Activated CD4-positive, alpha-beta T cell treated with anti-CD3 and anti-CD28 coated beads, Interleukin-2, amount 10 ng/mL, durations not matched to agents 7 days and 5 days (primary cell): ENCODE results near the gene UBE2S. TPM values are rescaled to one million over a fixed set of nuclear protein-coding genes. Genes with fewer than 3 reads are reported as not detected.
A peak's percentile ranks its signal among the peaks of the same experiment; 100 is the strongest.
"Not testable (repeated sequence)": the region's sequence is repeated elsewhere in the genome, so short reads cannot be mapped to it uniquely, and the experiment has no call there.

ENCODE experiments used
- CTCF ChIA-PET: fragments of 350-600 bp; sonication (Branson Sonifier 250); formaldehyde crosslinking; loops from one replicate; lab custom pipeline; 2021; ENCODE audit warnings: antibody characterized with exemption; lab: Charles Lee
- POLR2A ChIA-PET: fragments of 350-600 bp; sonication (Branson Sonifier 250); formaldehyde crosslinking; loops from one replicate; lab custom pipeline; 2021; ENCODE audit warnings: antibody characterized with exemption; lab: Charles Lee
- DNase-seq: peaks from one replicate; pipeline ENCODE4 v3.0.0-alpha.2; 2020
- H3K27ac Mint-ChIP-seq: one replicate; pipeline ENCODE4 v1.8.0; 2021; ENCODE audit warnings: mild to moderate bottlenecking, moderate library complexity, mixed read lengths
- H3K27me3 Mint-ChIP-seq: one replicate; pipeline ENCODE4 v1.8.0; 2021; ENCODE audit warnings: mixed read lengths
- H3K36me3 Mint-ChIP-seq: one replicate; pipeline ENCODE4 v1.8.0; 2021; ENCODE audit warnings: low read depth, mixed read lengths
- H3K4me1 Mint-ChIP-seq: one replicate; pipeline ENCODE4 v1.8.0; 2021; ENCODE audit warnings: mixed read lengths
- H3K4me3 Mint-ChIP-seq: one replicate; pipeline ENCODE4 v1.8.0; 2021; ENCODE audit warnings: mild to moderate bottlenecking, moderate library complexity, mixed read lengths
- H3K9me3 Mint-ChIP-seq: one replicate; pipeline ENCODE4 v1.8.0; 2021; ENCODE audit warnings: mixed read lengths
- total RNA-seq, 2 experiments: library from RNA; stranded (reverse); gene quantifications; one replicate each; pipeline ENCODE4 v1.2.3, GENCODE V29; 2021

UBE2S gene
- total RNA-seq, 2 experiments from 2014 or later = 238 to 255 TPM

- DNase-seq = no peak
- ChIA-PET CTCF (no interaction called here), POLR2A (no interaction called here)
- Mint-ChIP-seq H3K4me1 (no peaks in the 10 kb centered on the region), H3K9me3 (no peaks in the 10 kb centered on the region), H3K27ac (no peak overlapping the region), H3K27me3 (peaks cover 31% of the 10 kb centered on the region), H3K36me3 (no peaks in the 10 kb centered on the region), H3K4me3 (no peak overlapping the region)
These were observed 26.9 kb upstream of the UBE2S start for GRCh38 chr19:55434356-55434919.

DNA sequence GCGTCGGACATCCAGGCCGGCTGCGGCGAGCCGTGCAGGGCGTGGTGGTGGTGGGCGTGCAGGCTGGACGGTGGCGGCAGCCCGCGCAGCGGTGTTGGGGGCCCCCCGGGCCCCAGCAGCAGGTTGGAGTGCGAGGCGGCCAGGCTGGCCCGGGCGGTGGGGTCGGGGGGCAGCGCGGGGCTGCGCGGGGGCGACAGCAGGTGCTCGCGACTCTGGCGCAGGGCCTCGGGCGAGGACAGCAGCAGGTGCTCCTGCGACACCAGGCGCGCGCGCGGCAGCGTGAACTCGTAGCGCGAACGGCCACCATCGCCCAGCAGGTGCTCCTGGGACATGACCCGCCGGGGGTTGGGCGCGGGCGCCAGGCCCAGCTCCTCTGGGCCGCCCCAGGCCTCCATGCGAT, 25.7 kb upstream of the UBE2S start:
- peaks cover 22% of the 10 kb centered on the region for H3K27me3 Mint-ChIP-seq
- ChIA-PET POLR2A (no interaction called here), CTCF (no interaction called here)
- H3K4me3 Mint-ChIP-seq = no peak overlapping the region
- no peaks in the 10 kb centered on the region for H3K9me3 Mint-ChIP-seq
- no peaks in the 10 kb centered on the region for H3K4me1 Mint-ChIP-seq
- DNase-seq = no peak
- no peak overlapping the region for H3K27ac Mint-ChIP-seq
- H3K36me3 Mint-ChIP-seq = no peaks in the 10 kb centered on the region

DNA sequence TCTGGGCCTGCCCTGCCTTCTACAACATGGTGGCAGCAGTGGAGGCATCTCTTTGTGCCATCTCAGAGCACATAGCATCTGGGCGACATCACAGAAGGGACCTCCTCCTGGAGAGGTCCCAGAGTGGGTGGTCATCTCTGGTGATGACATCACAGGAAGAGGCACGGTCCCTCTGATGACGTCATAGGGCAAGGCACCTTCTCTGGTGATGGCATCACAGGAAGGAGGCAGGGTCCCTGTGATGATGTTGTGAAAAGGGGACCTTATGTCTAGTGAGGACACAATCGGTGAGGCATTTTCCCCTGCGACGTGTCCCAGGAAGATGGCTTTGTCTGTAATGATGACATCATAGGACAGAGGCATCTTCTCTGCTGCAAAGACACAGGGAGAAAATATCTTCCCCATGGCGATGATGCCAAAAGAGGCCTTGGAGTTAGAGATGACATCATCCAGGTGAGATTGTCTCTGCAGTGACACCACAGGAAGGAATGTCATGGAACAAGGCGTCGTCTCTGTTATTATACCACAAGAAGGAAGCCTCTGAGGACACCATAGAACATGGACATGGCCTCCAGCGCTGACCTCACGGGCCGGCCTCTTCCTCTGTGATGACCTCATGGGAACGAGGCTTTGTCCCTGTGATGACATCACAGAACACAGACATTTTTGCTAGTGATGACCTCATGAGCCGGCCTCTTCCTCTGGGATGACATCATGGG, 24.8 kb upstream of the UBE2S start:
- CTCF ChIA-PET = no interaction called here
- no peak for DNase-seq
- Mint-ChIP-seq H3K9me3 (no peaks in the 10 kb centered on the region), H3K4me3 (no peak overlapping the region), H3K27me3 (peaks cover 20% of the 10 kb centered on the region), H3K27ac (peak overlapping the region; percentile 9), H3K4me1 (no peaks in the 10 kb centered on the region), H3K36me3 (no peaks in the 10 kb centered on the region)
- POLR2A ChIA-PET = no interaction called here

- no peaks in the 10 kb centered on the region for H3K9me3 Mint-ChIP-seq
- no peaks in the 10 kb centered on the region for H3K36me3 Mint-ChIP-seq
- no peak for DNase-seq
- no peaks in the 10 kb centered on the region for H3K4me1 Mint-ChIP-seq
- ChIA-PET POLR2A (no interaction called here), CTCF (no interaction called here)
- H3K4me3 Mint-ChIP-seq = no peak overlapping the region
- no peak overlapping the region for H3K27ac Mint-ChIP-seq
- H3K27me3 Mint-ChIP-seq = peaks cover 10% of the 10 kb centered on the region
These were observed 23.6 kb upstream of the UBE2S start for GRCh38 chr19:55431183-55431582.

DNA sequence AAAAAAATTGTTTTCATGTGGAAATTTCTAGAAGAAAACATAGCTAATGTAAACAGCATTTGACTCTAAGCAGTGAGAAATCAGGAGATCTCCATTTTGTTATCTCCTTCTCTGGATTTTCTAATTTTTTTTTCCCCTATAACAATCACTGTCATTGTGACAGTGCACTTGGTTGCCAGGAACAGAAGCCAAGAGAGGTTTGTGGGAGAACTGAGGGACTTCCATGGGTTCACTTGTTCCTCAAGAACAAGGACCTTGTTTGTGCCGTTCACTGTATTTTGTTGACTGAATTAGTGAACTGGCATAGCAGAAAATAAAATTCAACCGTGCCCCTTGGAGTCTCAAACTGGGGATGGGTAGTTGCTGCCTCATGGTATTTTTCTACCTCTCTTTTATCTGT, 18.5 kb upstream of the UBE2S start:
- Mint-ChIP-seq H3K27ac (no peak overlapping the region), H3K4me1 (peaks cover 9% of the 10 kb centered on the region), H3K36me3 (no peaks in the 10 kb centered on the region), H3K4me3 (no peak overlapping the region), H3K9me3 (no peaks in the 10 kb centered on the region), H3K27me3 (peaks cover 4% of the 10 kb centered on the region)
- CTCF ChIA-PET = no interaction called here
- DNase-seq = no peak
- POLR2A ChIA-PET = no interaction called here

GRCh38 chr19:55424518-55424917, 16.9 kb upstream of the UBE2S start:
- no peak for DNase-seq
- ChIA-PET CTCF (no interaction called here), POLR2A (no interaction called here)
- Mint-ChIP-seq H3K4me1 (peaks cover 16% of the 10 kb centered on the region), H3K4me3 (no peak overlapping the region), H3K27ac (no peak overlapping the region), H3K36me3 (no peaks in the 10 kb centered on the region), H3K9me3 (no peaks in the 10 kb centered on the region), H3K27me3 (peaks cover 4% of the 10 kb centered on the region)

GRCh38 chr19:55423225-55424005, 15.8 kb upstream of the UBE2S start:
- Mint-ChIP-seq H3K9me3 (no peaks in the 10 kb centered on the region), H3K4me3 (no peak overlapping the region), H3K4me1 (peaks cover 16% of the 10 kb centered on the region), H3K27me3 (peaks cover 4% of the 10 kb centered on the region), H3K36me3 (no peaks in the 10 kb centered on the region), H3K27ac (no peak overlapping the region)
- CTCF ChIA-PET = interaction anchor here (0.7 to 0.8 kb wide), 3 partner anchors 32 to 542 kb away, joined by 3 to 4 read pairs (median 3); no protein-coding TSS in a partner anchor
- POLR2A ChIA-PET = interaction anchor here (0.6 kb wide), 1 partner anchor 24 kb away, joined by 3 read pairs; no protein-coding TSS in a partner anchor
- no peak for DNase-seq

GRCh38 chr19:55421281-55421680, 13.7 kb upstream of the UBE2S start:
- not testable (repeated sequence) for H3K4me3 Mint-ChIP-seq
- peak; percentile 55 for DNase-seq

DNA sequence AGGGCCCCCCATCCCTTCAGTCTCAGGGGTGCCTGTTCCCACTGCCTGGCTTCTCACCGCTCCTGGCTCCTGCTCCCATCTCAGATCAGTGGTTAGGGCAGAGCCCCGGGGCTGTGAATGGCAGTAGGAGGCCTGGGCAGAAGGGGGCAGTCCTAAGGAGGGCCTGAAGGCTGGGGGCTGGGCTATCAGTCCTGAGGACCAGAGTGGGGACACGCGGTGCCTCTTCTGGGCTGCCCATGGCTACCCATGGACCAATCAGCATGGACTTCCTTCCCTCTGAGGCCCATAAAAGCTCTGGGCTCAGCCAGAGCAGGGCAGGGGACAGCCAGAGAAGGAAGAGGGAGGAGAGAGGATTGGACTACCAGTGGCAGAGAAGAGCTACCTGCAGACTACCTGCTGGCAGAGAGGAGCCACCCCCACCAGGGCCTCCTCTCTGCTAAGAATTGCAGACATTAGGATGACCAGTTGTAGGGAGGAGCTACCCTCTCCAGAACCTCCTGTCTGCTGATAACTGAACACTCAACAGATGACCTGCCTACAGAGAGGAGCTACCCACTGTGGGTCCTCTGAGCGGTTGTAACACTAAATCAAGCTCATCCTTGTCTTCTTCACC, 12.1 kb upstream of the UBE2S start:
- no peak for DNase-seq
- CTCF ChIA-PET = interaction anchor here (0.8 to 1.4 kb wide), 5 partner anchors 9 to 538 kb away, joined by 3 to 4 read pairs (median 3); no protein-coding TSS in a partner anchor
- Mint-ChIP-seq H3K27ac (no peak overlapping the region), H3K36me3 (no peaks in the 10 kb centered on the region), H3K4me3 (no peak overlapping the region), H3K9me3 (no peaks in the 10 kb centered on the region), H3K27me3 (peaks cover 5% of the 10 kb centered on the region), H3K4me1 (peaks cover 24% of the 10 kb centered on the region)
- POLR2A ChIA-PET = interaction anchor here (0.7 kb wide), 1 partner anchor 181 kb away, joined by 4 read pairs; no protein-coding TSS in a partner anchor

More at GRCh38 chr19:55421281-55421680, 13.7 kb upstream of the UBE2S start:
- H3K9me3 Mint-ChIP-seq, POLR2A ChIA-PET, H3K27me3 Mint-ChIP-seq, H3K36me3 Mint-ChIP-seq: not testable (repeated sequence)
- H3K27ac Mint-ChIP-seq = peak overlapping the region; percentile 51
- H3K4me1 Mint-ChIP-seq = peaks cover 24% of the 10 kb centered on the region
- CTCF ChIA-PET = interaction anchor here (1.2 kb wide), 1 partner anchor 221 kb away, joined by 3 read pairs; no protein-coding TSS in a partner anchor

DNA sequence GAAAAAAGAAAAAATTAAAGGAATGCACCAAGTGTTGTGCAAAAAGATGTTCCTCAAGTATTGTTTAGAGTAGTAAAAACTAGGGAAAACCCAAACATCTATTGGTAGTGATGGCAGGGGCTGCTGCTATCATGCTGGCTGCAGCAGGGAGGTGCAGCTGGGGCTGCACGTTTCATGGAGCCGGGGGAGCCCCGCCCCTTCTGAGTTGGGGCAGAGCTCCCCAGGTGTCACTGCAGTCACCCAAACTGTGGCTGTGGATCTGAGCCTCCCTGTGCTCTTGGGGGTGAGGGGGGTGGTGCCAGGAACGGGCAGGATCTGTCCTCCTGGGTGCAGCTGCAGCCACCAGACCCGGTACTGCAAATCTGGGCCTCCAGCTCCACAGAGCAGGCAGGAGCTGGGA, 11.5 kb upstream of the UBE2S start:
- H3K9me3 Mint-ChIP-seq = no peaks in the 10 kb centered on the region
- H3K27ac Mint-ChIP-seq = no peak overlapping the region
- no peaks in the 10 kb centered on the region for H3K36me3 Mint-ChIP-seq
- H3K4me1 Mint-ChIP-seq = peaks cover 24% of the 10 kb centered on the region
- no peak overlapping the region for H3K4me3 Mint-ChIP-seq
- peaks cover 7% of the 10 kb centered on the region for H3K27me3 Mint-ChIP-seq
- DNase-seq = no peak
- POLR2A ChIA-PET = no interaction called here
- CTCF ChIA-PET = interaction anchor here (0.9 to 1.4 kb wide), 5 partner anchors 17 to 538 kb away, joined by 3 to 4 read pairs (median 4); no protein-coding TSS in a partner anchor

DNA sequence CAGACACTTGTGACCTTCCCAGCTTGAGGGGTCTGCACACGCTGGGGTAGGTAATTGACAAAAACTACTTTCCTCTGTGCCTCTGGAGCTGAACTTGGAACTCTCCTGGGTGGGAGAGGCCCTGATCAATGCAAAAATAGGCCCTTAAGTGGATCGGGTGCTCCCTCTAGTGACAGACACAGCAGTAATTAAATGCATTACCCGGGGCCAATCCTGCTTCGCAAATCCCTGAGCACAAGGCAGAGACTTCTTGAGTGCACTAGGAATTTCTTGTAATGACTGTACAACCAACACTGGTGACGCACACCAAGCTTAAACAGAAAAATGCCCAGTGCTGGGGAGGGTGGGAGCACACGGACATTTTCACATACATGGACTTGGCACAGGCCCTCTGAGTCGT, 10.6 kb upstream of the UBE2S start:
- Mint-ChIP-seq H3K9me3 (no peaks in the 10 kb centered on the region), H3K36me3 (no peaks in the 10 kb centered on the region), H3K4me1 (peaks cover 24% of the 10 kb centered on the region), H3K27ac (no peak overlapping the region), H3K27me3 (peaks cover 4% of the 10 kb centered on the region), H3K4me3 (no peak overlapping the region)
- DNase-seq = peak; percentile 72
- ChIA-PET CTCF (interaction anchor here (0.5 to 1.7 kb wide), 7 partner anchors 9 to 127 kb away, joined by 3 to 5 read pairs (median 4); no protein-coding TSS in a partner anchor), POLR2A (no interaction called here)

DNA sequence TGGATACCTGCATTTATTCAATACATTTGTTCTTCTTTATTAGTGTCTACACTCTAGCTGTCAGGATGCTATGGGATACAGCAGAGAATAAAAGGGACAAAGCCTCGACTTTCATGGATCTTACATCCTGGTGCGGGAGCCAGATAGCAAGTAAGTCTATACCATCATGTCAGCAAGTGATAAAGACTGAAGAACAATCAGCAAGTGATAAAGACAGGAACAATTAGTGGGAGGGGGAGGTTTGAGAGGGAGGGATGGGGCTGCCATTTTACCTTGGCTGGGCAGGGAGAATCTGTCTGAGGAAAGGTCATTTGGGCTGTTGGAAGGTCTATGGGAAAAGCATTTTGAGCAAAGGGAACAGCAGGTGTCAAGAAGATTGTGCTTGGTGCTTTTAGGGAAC, 2.6 kb upstream of the UBE2S start:
- Mint-ChIP-seq H3K4me1 (peaks cover 31% of the 10 kb centered on the region), H3K9me3 (peaks cover 12% of the 10 kb centered on the region), H3K36me3 (peaks cover 35% of the 10 kb centered on the region), H3K27me3 (peaks cover 8% of the 10 kb centered on the region), H3K4me3 (no peak overlapping the region), H3K27ac (no peak overlapping the region)
- CTCF ChIA-PET = no interaction called here
- POLR2A ChIA-PET = no interaction called here
- no peak for DNase-seq
